Prostate gland (tissue), 2 donors: ENCODE data around the gene BRSK1.

Source experiments
- POLR2AphosphoS5 ChIP-seq: sonication (generic); formaldehyde crosslinking; IDR thresholded peaks from one replicate; pipeline ENCODE4 v1.6.1; 2017; ENCODE audit warnings: antibody characterized with exemption
- TF ChIP-seq, protein P1 (sequence below), 4 experiments: fragments of 200-600 bp in 2 of 4; fragments of 450-650 bp in 2 of 4; sonication (generic) in 2 of 4; IDR thresholded peaks; 1 replicate in 3 of 4; 2 replicates in 1 of 4; pipeline ENCODE4 v1.5.1; 2016 to 2019; ENCODE audit warnings: antibody characterized with exemption in 4 of 4, mild to moderate bottlenecking in 2 of 4, moderate library complexity in 2 of 4

GRCh38 chr19:55242517-55242916, 41.3 kb upstream of the BRSK1 start:
- no peak for TF ChIP-seq POLR2AphosphoS5
- TF ChIP-seq, protein P1, sequence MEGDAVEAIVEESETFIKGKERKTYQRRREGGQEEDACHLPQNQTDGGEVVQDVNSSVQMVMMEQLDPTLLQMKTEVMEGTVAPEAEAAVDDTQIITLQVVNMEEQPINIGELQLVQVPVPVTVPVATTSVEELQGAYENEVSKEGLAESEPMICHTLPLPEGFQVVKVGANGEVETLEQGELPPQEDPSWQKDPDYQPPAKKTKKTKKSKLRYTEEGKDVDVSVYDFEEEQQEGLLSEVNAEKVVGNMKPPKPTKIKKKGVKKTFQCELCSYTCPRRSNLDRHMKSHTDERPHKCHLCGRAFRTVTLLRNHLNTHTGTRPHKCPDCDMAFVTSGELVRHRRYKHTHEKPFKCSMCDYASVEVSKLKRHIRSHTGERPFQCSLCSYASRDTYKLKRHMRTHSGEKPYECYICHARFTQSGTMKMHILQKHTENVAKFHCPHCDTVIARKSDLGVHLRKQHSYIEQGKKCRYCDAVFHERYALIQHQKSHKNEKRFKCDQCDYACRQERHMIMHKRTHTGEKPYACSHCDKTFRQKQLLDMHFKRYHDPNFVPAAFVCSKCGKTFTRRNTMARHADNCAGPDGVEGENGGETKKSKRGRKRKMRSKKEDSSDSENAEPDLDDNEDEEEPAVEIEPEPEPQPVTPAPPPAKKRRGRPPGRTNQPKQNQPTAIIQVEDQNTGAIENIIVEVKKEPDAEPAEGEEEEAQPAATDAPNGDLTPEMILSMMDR (IDR thresholded peaks at IDR 0.05): no peak
